ENCODE measurements around the gene AQP9.

AQP9 gene

DNA sequence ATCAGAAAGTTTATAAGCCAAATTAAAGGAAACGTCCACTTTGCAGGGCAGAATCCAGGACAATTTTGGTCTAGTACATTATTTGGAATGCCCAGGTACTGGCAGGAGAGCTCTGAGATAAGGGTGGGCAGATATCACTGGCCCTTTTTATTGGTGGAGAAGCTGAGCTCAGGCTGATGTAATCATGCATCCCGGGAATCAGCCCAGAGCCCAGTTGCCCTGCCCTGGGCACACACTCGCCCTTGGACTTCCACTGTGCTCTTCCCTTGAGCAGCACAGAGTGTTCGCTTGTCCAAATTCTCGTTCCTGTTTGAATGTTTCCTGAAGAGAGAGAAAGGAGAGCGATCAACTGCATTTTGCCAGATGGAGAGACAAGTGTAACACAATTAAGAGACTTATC lies 3.7 kb downstream of the AQP9 start:
- DNase-seq, result no peak

- DNase-seq, result no peak
Measured at GRCh38 chr15:58142827-58143461, 4.8 kb downstream of the AQP9 start.

- no peak for DNase-seq
Measured at GRCh38 chr15:58145606-58146005, 7.4 kb downstream of the AQP9 start.

GRCh38 chr15:58146211-58146610 lies 8.0 kb downstream of the AQP9 start:
- DNase-seq, result no peak

DNA sequence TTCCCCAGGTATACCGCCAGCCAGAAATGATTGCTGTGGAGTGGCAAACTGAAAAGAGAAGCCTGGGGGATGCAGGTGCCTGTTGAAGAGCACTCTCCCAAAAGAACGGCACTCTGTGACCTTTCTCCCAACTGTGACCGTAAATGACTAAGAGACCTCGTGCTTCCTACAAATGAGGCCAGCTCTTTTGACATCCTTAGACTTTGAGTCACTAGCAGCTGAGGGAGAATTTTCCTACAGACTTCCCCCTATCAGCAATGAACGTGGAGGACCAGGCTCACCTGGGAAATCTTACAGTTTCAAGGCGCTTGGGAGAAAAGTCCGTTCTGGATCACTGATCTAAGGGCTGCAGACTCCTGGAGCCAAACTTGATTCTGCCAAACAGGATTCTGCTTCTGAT lies 8.6 kb downstream of the AQP9 start:
- DNase-seq, result no peak

DNA sequence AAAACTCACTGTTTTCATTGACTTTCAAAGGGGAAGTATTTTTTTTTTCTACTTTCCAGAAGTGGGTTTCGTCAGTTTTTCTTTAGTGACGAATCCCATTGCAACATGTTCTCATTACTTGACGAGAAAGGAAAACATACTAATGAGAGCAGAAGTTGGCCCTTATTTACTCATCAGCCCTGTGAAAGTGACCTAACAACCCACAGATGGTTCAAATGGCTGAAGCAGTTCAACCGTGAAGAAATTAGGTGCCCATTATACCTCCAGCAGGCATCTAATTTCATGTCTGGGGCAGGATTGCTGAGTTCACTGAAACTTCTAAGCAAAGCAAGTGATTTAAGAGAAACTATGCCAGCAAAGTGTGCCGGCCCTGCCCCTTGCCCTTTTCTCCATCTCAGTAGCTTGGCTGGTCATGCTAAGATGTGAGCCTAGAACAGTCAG lies 9.0 kb downstream of the AQP9 start:
- DNase-seq, result no peak

DNA sequence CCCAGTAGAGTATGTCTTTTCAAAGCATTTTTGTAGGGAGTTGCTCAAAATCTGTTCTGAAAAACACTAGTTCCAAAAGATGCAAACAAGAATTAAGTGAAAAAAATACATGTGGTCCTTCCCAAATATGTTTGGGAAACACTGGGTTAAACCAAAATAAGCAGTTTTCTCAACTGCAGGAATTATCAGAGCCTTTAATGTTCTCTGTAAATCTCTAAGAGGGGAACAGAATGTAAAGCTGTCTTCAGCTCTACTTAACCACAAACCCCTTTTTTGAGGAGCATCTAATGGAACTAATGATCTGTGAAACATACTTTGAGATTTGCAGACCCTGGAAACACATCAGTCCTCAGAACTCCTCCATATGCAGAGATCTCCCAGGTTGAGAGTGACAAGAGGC lies 9.9 kb downstream of the AQP9 start:
- DNase-seq, result no peak

- DNase-seq, result no peak
Measured at GRCh38 chr15:58148633-58149445, 10.7 kb downstream of the AQP9 start.

- DNase-seq, result no peak
Measured at GRCh38 chr15:58154769-58155168, 16.6 kb downstream of the AQP9 start.

GRCh38 chr15:58159827-58160386 lies 21.7 kb downstream of the AQP9 start:
- no peak for DNase-seq

- no peak for DNase-seq
Measured at GRCh38 chr15:58161436-58161930, 23.3 kb downstream of the AQP9 start.

DNA sequence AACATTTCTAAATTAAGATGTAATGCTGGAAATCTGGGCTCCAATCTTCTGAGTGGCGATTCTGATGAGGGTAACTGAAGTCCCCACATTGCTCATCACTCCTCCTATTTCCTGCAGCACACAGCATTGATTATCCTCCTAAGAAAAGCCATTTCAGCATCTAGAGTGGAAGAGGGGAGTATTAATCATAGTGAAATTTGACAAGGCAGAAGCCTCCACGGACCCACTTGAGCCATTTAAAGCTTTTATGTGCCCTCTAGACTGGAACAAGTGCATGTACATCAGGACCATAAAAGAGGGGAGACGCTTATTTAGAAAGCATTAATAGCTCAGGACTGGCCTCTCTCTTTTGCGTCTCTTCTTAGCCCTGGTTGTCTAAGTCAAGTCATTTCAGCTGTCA lies 25.8 kb downstream of the AQP9 start:
- no peak for DNase-seq

DNA sequence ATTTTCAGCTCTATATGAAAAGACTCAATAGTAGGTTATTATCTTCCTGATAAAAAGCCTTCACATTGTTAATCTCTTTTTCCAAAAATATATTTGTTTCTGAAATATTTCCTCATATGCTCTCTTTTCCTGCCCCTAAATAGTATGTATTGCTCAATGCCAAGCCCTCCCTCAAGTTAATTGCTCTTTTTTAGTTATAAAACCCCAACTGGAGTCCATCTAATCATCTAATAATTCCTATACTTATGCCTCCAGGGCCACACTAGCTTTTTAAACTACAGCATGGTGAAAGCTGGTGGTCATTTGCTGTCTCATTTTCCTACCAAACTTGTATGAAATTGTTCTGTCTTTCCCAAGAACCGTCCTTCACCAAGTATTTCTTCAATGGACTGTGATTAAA lies 26.7 kb downstream of the AQP9 start:
- DNase-seq, result no peak

- no peak for DNase-seq
Measured at GRCh38 chr15:58165661-58166060, 27.5 kb downstream of the AQP9 start.

GRCh38 chr15:58167095-58167691 lies 29.0 kb downstream of the AQP9 start:
- DNase-seq, result no peak

DNA sequence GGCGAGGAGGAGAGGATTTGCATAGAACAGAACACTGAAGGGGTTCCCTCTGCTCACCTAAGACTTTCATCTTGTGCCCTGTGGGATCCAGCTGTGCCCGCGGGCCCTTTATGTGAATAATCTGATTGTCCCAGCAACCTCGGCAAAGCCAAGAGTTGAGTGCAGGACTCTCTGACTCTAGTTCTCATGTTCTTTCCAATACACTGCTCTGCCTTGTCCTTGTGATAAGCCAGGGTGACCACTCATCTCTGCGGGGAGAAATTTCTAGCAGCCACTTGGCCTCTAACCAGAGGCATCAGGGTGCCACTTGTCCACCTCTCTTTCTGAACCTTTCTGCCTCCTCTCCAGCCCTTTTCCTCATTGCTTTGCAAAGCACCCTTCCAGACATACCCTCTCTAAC lies 31.8 kb downstream of the AQP9 start:
- no peak for DNase-seq

DNA sequence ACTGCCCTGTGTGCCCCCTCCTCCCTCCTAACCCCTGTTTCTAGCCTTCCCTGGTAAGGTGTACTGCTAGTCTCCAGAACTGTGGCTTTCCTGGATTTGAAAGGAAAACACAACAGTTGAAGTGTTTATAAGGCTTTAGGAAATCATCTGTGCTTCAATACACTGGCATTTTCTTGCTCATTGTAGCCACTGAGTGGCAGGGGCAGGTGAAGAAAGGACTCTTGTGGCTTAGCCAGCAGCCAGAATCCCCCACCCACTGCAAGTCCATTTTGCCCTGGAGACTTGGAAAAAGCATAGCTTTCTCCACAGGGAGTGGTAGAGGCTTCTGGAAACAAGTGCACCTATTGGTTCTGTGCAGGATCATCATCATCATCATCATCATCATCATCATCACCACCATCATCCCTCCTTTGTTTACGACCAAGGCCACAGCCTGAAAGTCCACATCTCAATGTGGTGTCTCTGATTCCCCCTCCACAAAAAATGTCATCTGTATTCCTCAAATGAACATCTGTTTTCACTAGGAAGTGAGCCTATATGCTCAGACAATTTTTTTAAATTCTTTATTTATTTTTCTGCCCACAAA lies 33.4 kb downstream of the AQP9 start:
- DNase-seq, result no peak

DNA sequence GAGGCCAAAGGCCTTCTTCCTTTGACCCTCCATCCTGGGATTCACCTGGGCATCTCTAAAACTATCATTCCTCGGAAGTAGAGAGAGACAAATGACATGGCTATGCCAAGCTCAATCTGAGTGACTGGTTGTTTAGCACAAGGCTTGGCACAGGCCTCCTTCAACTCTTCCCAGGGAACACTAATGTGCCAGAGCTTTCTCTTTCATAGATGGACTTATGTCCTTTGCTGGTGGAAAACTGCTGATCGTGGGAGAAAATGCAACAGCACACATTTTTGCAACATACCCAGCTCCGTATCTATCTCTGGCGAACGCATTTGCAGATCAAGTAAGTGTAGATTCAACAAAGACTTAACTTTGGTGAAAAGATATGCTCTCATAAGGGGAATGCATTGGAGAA lies 36.5 kb downstream of the AQP9 start:
- DNase-seq, result no peak

DNA sequence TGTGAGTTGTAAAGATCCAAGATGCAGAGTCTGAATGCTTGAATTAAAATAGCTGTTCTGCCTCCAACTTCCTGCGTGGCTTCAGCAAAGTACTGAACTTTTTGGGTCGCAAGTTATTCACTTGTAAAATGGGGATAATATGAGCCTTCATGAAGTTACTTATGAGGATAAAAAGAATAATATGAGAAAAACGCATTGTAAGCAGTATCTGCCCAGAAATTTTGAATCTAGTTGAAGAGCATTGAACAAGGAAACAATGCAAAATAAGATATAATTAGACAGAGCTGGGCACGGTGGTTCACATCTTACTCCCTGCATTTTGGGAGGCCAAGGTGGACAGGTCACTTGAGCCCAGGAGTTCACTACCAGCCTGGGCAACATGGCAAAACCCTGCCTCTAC lies 37.8 kb downstream of the AQP9 start:
- no peak for DNase-seq

GRCh38 chr15:58178668-58179067 lies 40.5 kb downstream of the AQP9 start:
- DNase-seq, result no peak

DNA sequence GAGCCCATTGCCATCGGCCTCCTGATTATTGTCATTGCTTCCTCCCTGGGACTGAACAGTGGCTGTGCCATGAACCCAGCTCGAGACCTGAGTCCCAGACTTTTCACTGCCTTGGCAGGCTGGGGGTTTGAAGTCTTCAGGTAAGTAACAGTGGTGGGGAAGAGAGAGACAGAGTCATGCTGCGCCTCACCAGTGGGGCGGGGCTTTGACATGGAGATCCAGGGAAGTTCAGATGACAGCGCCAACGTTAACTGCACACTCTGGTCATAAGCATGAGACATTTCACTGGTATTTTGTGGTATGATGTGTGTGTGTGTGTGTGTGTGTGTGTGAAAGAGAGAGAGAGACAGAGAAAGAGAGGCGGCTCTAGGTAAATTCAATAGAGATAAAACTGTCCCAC lies 41.0 kb downstream of the AQP9 start:
- DNase-seq, result no peak

DNA sequence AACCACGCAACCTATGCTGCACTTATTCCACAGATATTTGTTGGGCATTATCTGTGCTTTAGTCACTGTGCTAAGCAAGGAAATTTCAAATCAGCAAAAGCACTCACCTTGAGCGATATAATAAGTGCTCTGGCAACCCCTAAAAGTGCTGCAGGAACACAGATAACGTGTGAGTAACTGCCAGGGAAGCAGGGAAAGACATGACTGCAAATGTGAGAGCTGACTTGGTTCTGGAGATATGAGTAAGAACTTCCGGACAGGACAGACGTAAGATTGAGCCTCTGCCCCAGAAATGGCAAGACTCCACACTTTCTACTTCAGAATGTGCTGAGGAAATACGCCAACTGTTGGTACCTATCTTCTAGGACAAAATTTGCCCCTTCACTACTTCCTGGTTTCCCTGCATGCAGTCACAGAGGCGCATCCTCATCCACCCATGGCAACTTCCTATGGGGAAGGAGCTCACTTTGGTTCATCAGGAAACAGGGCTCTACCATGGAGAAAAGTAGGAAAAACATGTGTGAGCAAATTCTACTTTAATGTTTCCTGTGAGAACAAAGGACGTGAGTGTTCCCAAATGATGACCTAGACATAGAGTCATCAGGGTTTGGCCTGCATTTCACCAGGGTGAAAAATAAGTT lies 41.7 kb downstream of the AQP9 start:
- no peak for DNase-seq
